NCI-H1092 treated with DMSO at 0.1 percent for 48 hours (cell line): ENCODE measurements around the gene DHX58.

Source experiments
- DNase-seq: peaks from one replicate; lab custom pipeline; 2025; lab: John Stamatoyannopoulos, UW

DHX58 gene

GRCh38 chr17:42129109-42129837 is 16.8 kb upstream of the DHX58 start:
- no peak for DNase-seq

- no peak for DNase-seq
These were observed 14.9 kb upstream of the DHX58 start for GRCh38 chr17:42127414-42127813.

GRCh38 chr17:42126836-42127235 is 14.3 kb upstream of the DHX58 start:
- DNase-seq = no peak

- no peak for DNase-seq
These were observed 13.1 kb upstream of the DHX58 start for GRCh38 chr17:42125565-42125964.

- no peak for DNase-seq
These were observed 11.7 kb upstream of the DHX58 start for GRCh38 chr17:42124256-42124655.

GRCh38 chr17:42122371-42123303 is 10.1 kb upstream of the DHX58 start, which contains the start of gene HSPB9:
Gene HSPB9, plus strand, starts transcription at chr17:42122804. Its CDS starts 47 bp downstream, at chr17:42122851.
- DNase-seq = no peak

GRCh38 chr17:42120770-42121769 is 8.6 kb upstream of the DHX58 start, which contains the start of gene KAT2A:
Gene KAT2A, minus strand, starts transcription at chr17:42121367. Its CDS starts 63 bp downstream, at chr17:42121304.
- DNase-seq = peak; percentile 72

- DNase-seq = no peak
These were observed 7.8 kb upstream of the DHX58 start for GRCh38 chr17:42120161-42120769.

- no peak for DNase-seq
These were observed 6.8 kb upstream of the DHX58 start for GRCh38 chr17:42119301-42119700.

- DNase-seq = peak; percentile 4
These were observed 6.0 kb upstream of the DHX58 start for GRCh38 chr17:42118545-42118944.

- DNase-seq = no peak
These were observed 5.6 kb upstream of the DHX58 start for GRCh38 chr17:42118126-42118510.

- no peak for DNase-seq
These were observed 5.0 kb upstream of the DHX58 start for GRCh38 chr17:42117397-42118125.

GRCh38 chr17:42116705-42117396 is 4.3 kb upstream of the DHX58 start:
- peak; percentile 61 for DNase-seq

- DNase-seq = no peak
These were observed 1.6 kb upstream of the DHX58 start for GRCh38 chr17:42114118-42114517.

GRCh38 chr17:42113293-42114069 is 967 bp upstream of the DHX58 start:
- no peak for DNase-seq

- no peak for DNase-seq
These were observed 503 bp downstream of the DHX58 start for GRCh38 chr17:42111871-42112551.

GRCh38 chr17:42111265-42111636 is 1.3 kb downstream of the DHX58 start:
- DNase-seq = no peak
